NCI-H2107 treated with DMSO at 0.1 percent for 48 hours (cell line): ENCODE data around the gene CD274.
"Not testable (repeated sequence)": the region's sequence is repeated elsewhere in the genome, so short reads cannot be mapped to it uniquely, and the experiment has no call there.

Experiments used
- DNase-seq: peaks from one replicate; lab custom pipeline; 2025; ENCODE audit not compliant: unreplicated experiment; lab: John Stamatoyannopoulos, UW

The CD274 gene

DNA sequence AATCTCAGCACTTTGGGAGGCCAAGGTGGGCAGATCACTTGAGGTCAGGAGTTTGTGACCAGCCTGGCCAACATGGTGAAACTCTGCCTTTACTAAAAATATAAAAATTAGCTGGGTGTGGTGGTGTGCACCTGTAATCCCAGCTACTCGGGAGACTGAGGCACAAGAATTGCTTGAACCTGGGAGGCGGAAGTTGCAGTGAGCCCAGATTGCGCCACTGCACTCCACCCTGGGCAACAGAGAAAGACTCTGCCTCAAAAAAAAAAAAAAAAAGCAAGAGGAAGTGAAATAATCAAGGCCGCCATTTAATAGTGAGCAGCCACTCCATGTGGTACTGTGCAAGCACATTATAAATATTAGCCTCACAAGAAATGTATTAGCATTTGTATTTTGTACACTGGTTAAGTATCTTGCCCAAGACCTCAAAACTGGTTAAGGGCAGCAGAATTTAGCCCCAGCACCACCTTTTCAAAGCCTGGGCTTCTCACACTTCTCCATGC, 14.5 kb downstream of the CD274 start:
- not testable (repeated sequence) for DNase-seq

GRCh38 chr9:5466005-5466404, 15.7 kb downstream of the CD274 start:
- no peak for DNase-seq

- no peak for DNase-seq
Measured at GRCh38 chr9:5466766-5467165, 16.4 kb downstream of the CD274 start.

- DNase-seq: no peak
Measured at GRCh38 chr9:5468850-5469249, 18.5 kb downstream of the CD274 start.

- no peak for DNase-seq
Measured at GRCh38 chr9:5470122-5470521, 19.8 kb downstream of the CD274 start.

GRCh38 chr9:5470816-5471215, 20.5 kb downstream of the CD274 start:
- DNase-seq: no peak

- not testable (repeated sequence) for DNase-seq
Measured at GRCh38 chr9:5475611-5476010, 25.3 kb downstream of the CD274 start.

DNA sequence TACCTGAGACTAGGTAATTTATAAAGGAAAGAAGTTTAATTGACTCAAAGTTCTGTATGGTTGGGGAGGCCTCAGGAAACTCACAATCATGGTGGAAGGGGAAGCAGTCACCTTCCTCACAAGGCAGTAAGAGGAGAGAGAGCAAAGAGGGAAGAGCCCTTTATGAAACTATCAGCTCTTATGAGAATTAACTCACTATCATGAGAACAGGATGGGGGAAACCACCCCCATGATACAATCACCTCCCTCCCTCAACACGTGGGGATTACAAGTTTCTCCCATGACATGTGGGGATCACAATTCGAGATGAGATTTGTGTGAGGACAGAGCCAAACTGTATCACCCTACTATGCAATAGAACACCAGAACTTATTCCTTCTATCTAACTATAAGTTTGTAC, 27.9 kb downstream of the CD274 start:
- DNase-seq: no peak

- DNase-seq: no peak
Measured at GRCh38 chr9:5479994-5480694, 29.8 kb downstream of the CD274 start.

DNA sequence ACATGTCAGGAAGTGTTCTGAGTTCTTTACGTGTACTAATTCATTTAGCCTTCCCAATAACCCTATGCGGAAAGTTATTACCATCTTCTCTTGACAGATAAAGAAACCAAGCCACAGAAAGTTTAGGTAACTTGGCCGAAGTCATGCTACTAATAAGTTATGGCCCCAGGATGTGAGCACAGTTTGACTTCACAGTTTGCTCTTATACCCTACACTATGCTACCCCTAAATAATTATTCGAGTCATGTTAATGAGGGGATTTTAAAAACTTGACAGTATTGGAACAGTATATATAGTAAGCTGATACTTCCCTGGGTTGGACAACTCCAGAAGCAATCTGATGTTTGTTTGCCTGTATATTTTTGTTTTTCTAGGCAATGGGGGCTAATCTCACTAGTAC, 30.6 kb downstream of the CD274 start:
- no peak for DNase-seq

DNA sequence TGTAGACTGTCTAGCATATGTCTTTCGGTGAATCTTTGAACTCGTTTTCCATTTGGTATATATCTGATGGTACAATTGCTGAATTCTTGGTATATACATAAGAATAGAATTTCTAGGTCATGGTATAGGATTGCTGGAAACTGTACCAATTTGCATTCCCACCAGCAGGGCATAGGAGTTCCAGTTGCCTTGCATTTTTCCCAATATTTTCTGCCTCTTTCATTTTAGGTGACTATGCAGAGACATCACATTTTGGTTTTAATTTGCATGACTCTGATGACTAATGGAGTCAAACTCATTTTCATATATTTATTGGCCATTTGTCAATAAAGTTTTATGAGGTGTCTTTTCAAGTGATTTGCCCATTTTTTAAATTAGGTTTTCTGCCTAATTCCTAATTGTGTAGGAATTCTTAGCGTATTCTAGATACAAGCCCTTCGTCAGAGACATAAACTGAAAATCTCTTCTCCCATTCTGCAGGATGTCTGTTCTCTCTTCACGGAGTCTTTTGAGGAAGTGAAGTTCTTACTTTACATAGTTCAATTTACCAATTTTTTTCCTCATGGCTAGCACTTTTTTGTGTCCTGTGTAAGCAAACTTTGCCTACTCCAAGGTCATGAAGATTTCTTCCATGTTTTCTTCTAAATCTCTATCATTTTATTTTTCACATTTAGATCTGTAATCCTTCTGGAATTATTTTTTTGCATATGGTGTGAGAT, 31.1 kb downstream of the CD274 start:
- DNase-seq: no peak

GRCh38 chr9:5482194-5482593, 31.9 kb downstream of the CD274 start:
- no peak for DNase-seq

- no peak for DNase-seq
Measured at GRCh38 chr9:5483306-5483705, 33.0 kb downstream of the CD274 start.

DNA sequence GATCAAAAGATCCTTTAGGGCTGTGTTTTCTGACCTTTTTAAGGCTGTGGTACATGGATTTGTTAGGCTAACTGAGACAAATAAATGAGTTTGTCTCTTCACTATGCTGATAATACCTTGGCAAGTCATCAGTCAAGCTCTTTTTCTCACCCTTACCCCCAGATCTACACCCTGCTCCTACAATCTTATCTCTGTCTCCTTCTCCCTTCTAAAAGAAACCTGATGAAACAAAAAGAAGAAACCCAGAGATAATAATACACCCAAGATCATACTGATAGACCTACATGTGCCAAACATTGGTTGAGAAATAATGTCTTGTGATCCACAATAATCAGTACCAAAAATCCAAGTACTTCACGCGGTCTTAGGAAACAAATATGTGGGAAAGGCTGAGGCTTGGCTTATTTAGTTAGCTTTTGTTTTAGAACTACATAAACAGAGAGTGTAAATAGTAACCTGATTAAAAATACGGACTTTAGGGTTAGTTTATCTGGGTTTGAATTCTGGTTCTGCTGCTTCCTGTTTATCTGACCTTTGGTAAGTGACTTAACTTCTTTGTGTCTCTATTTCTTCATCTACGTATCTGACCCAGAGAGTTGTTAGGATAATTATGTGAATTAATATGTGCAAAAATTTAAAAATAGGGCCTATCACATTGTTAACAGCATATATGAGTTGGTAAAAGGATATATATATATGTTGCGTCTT, 35.2 kb downstream of the CD274 start:
- DNase-seq: no peak

GRCh38 chr9:5486988-5487387, 36.6 kb downstream of the CD274 start:
- no peak for DNase-seq

GRCh38 chr9:5488221-5489008, 38.1 kb downstream of the CD274 start:
- no peak for DNase-seq

GRCh38 chr9:5489630-5490490, 39.5 kb downstream of the CD274 start:
- DNase-seq: no peak

GRCh38 chr9:5492965-5493678, 42.8 kb downstream of the CD274 start:
- no peak for DNase-seq

DNA sequence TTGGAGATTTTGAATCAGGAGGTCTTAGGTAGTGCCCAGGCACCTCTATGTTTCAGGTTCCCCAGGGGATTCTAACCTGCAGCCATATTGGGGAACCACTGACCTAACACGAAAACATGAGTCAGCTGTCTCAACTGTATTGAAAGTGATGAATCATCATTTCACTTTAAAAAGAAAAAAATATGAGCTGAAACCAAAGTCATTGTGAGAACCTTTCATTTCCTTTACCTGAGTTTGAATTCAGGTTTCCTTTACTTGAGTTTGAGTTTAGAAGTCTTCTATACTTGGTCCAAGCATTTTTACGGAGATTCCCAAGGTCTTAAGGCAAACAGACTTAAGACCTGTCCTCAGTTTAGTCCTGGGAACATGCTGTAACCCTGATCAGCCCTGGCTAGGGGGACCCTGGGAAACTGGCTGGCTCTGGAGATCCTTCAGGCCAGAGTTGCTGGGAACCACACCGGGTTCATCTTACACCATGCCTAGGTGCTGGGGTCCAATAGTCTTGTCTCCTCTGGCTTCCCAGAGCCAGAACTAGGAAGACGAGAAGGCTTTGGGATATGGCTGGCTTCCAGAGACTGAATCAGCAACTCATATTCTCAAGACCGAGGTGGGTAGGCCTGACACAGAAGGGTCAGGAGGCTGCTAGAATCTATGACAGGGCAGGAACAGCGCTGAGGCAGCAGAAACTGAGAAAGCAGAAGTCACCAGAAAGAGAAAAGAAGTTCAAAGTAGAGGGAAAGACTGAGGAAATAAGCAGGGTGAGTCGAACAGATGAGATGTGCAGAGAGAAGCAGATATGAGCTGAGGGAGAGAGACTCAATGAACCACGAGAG, 43.6 kb downstream of the CD274 start:
- DNase-seq: no peak
